ENCODE measurements around the gene WAS.

Gene WAS

GRCh38 chrX:48696909-48697727 lies 13.5 kb downstream of the WAS start:
- TF ChIP-seq CTCF (IDR thresholded peaks at IDR 0.05; ENCODE audit: control insufficient read depth, extremely low read depth, insufficient read depth) = no peak
- peak overlapping the region; percentile 77 for H3K4me3 ChIP-seq (ENCODE audit: low read depth, low read length)
- no peak for DNase-seq (ENCODE audit: low read depth)

DNA sequence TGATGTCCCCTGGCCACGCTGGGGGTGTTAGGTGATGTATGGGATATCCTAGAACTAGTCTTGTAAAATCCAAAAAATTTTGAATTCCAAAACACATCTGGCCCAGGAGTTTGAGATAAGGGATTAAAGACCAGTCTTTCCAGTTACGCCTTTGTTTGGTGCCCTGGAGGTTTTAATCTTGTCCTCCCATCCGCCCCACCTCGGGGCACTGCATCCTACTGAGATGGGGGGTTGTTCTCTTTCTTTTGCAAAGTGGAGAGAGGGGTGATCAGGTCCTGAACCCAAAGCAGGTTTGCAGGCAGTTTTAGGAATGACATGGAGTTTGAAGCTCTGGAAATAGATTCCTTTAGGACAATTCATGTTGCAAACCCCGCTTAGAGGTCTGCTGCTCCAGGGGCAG lies 14.7 kb downstream of the WAS start:
- no peak overlapping the region for H3K4me3 ChIP-seq (ENCODE audit: low read depth, low read length)
- DNase-seq (ENCODE audit: low read depth) = no peak
- TF ChIP-seq CTCF (IDR thresholded peaks at IDR 0.05; ENCODE audit: control insufficient read depth, extremely low read depth, insufficient read depth) = no peak

GRCh38 chrX:48700246-48700645 lies 16.6 kb downstream of the WAS start:
- H3K4me3 ChIP-seq (ENCODE audit: low read depth, low read length) = no peak overlapping the region

DNA sequence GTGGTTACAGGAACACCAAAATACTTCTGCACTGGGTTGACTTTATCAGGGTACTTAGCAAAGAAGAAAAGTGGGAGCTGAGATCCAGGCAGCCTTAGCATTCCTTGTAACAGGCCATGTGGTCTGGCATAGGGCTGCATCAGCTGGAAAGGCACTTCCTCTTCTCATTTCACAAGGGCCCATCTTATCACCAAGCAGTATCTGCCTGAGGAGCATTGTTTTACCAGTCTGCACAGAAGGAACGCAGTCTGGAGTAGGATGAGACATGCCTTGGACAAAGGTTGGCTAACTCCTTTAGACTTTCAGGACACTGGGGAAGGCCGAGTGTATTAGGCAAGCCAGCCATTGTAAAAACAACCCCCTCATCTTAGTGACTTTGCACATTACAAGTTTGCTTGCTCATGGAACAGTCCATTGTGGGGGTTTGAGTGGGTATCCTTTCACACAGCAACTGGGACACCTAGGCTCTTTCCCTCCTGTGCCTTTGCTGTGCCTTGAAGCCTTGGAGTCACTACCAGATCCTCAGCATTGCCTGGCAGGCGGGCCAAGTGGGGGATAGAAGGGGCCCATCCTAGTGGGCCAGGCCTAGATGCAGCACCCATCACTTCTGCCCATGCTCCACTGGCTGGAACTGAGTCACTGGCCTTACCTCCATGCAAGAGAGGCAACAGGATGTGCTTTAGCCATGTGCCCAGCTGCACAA lies 17.5 kb downstream of the WAS start:
- DNase-seq (ENCODE audit: low read depth) = no peak
- TF ChIP-seq CTCF (IDR thresholded peaks at IDR 0.05; ENCODE audit: control insufficient read depth, extremely low read depth, insufficient read depth) = no peak

More at GRCh38 chrX:48700246-48700645, 16.6 kb downstream of the WAS start:
- no peak for DNase-seq (ENCODE audit: low read depth)
- no peak for TF ChIP-seq CTCF (IDR thresholded peaks at IDR 0.05; ENCODE audit: control insufficient read depth, extremely low read depth, insufficient read depth)

DNA sequence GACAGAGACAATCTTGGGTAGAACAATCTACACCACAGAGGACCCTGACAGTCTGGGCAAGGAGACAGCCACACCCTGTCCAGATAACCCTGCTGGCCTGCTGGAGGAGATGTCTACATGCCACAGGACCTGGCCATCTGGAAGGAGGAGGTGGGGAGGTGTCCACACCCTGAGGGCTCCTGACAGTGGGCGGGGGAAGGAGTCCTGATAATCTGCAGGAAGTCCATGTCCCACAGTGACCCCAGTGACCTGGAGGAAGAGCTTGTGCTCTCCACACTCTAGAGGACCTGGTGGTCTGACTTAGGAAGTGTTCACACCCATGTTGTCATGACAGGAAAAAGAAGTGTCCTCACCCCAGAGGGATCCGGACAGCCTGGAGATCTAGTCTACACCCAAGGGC lies 18.4 kb downstream of the WAS start:
- no peak for DNase-seq (ENCODE audit: low read depth)
- H3K4me3 ChIP-seq (ENCODE audit: low read depth, low read length) = no peak overlapping the region
- TF ChIP-seq CTCF (IDR thresholded peaks at IDR 0.05; ENCODE audit: control insufficient read depth, extremely low read depth, insufficient read depth) = no peak

More for the DNA sequence above, 17.5 kb downstream of the WAS start:
- H3K4me3 ChIP-seq (ENCODE audit: low read depth, low read length) = no peak overlapping the region

DNA sequence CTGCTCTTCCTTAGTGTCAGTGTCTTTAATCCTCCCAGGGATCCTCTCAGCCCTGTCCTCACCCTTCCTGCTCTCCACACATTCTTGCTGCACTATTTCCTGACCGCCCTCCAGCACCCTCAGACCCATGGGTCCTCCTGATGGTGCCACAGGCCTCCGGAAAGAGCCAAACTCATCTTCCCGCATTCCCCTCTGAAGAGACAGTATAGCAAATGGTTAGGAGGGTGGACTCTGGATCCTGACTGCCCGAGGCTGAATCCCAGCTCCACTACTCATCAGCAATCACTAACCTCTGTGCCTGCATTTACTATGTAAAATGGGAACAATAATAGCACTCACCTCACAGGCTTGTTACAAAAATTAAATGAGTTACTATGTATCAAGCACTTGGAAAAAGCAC lies 19.1 kb downstream of the WAS start:
- no peak overlapping the region for H3K4me3 ChIP-seq (ENCODE audit: low read depth, low read length)
- DNase-seq (ENCODE audit: low read depth) = no peak
- TF ChIP-seq CTCF (IDR thresholded peaks at IDR 0.05; ENCODE audit: control insufficient read depth, extremely low read depth, insufficient read depth) = no peak

All from LNCaP clone FGC (cell line).